OCI-LY7 (cell line): ENCODE data around the gene GPSM3.
"Not testable (repeated sequence)": the region's sequence is repeated elsewhere in the genome, so short reads cannot be mapped to it uniquely, and the experiment has no call there.

Source experiments
- CTCF ChIP-seq: fragments of 200-600 bp; sonication (generic); conservative IDR thresholded peaks from 2 replicates; pipeline ENCODE4 v1.5.1; 2014; ENCODE audit warnings: mild to moderate bottlenecking, antibody characterized with exemption, low read length, moderate library complexity, mixed read lengths
- EZH2phosphoT487 ChIP-seq: fragments of 200-600 bp; sonication (generic); IDR thresholded peaks from 2 replicates; pipeline ENCODE4 v1.6.1; 2018; ENCODE audit warnings: low read depth, borderline replicate concordance, mild to moderate bottlenecking, mixed run types, antibody characterized with exemption, low read length, moderate library complexity, mixed read lengths

GRCh38 chr6:32185681-32186131 is 6.7 kb downstream of the GPSM3 start:
- not testable (repeated sequence) for TF ChIP-seq EZH2phosphoT487, CTCF
